Endometrial microvascular endothelial cells (primary cell): ENCODE measurements around the gene MANBA. TPM values are rescaled to one million over a fixed set of nuclear protein-coding genes. Genes with fewer than 3 reads are reported as not detected.

ENCODE experiments used
- in situ Hi-C: cut with HindIII; loops from 2 replicates; pipeline ENCODE4 v1.10.0; 2017; ENCODE audit warnings: low sequenced_read_pairs, low pct_unique_long_range_greater_than_20kb; ENCODE audit errors: inconsistent ontology term
- total RNA-seq: library from RNA; depleted of rRNA; stranded (reverse); fragments of >200 nt; gene quantifications from one replicate; pipeline ENCODE4 v1.2.3, GENCODE V29; 2015; ENCODE audit errors: inconsistent ontology term

Gene MANBA
- total RNA-seq, 1 donor from 2014 or later, result 7.0 TPM

DNA sequence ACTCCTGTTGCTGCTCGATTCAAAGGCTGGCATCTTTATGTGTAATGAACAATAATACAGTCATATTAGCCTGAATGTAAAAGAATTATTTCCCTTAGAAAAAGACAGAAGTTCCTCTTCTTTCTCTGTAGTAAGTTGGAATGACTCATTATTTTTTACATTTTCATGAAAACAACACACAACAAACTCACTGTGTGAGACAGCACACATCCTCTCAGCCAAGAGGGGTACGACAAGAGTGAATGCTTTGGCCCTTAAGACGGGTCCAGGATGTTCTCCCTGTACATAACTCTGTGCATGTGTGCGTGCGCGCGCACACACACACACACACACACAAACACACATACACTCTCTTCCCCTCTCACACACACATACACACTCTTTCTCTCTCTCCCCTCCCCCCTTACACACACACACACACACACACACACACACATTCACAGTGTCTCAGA, 72.8 kb downstream of the MANBA start:
- in situ Hi-C loops, result no loop called here

DNA sequence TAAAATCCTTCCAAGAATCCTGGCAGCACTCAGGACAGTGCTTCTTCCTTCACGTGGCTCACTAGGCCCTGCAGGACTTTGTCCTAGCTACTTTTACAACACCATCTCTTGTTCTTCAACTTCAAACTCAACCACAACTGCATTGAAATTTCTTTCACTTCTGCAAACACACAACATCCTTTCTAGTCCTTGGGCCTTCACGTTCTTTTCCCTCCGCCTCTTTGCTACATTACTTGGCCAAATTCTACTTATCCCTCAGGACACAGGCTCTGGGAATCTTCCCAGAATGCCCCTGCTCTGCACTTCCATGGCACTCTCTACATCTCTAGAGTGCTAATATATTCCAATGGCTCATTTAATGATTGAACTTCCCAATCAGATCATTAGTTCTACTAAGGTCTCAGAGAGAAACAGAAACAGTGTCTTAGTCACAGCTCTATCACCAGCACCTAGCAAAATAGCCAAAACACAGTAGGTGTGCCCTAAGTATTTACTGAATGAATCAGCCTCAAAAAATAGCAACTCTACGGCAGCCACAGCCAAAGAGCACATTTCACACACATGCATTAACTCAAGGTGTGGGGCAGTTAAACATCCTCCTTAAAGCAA, 73.3 kb downstream of the MANBA start:
- in situ Hi-C loops, result no loop called here

DNA sequence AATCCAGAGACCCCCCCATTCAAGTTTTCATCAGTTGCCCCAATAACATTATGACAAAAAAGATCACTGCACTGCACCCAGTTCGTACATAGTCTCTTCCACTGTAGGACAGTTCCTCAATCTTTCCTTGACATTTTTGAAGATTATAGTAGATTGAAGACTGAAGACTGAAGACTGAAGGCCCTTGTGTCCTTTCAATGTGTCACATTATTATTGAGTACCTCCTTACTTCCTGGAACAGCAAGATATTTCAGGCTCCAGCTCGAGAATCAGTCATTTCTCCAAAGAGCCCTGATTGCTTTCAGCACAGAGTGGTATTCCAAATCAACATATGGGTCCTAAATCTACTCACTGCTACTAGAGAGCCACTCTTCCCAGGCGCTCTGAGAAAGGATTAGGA, 75.0 kb downstream of the MANBA start:
- in situ Hi-C loops, result no loop called here

- in situ Hi-C loops, result no loop called here
Observed at GRCh38 chr4:102684610-102685052, 76.1 kb downstream of the MANBA start.

GRCh38 chr4:102683881-102684609, 76.7 kb downstream of the MANBA start:
- in situ Hi-C loops, result no loop called here

GRCh38 chr4:102678695-102679335, 82.0 kb downstream of the MANBA start:
- in situ Hi-C loops, result no loop called here

DNA sequence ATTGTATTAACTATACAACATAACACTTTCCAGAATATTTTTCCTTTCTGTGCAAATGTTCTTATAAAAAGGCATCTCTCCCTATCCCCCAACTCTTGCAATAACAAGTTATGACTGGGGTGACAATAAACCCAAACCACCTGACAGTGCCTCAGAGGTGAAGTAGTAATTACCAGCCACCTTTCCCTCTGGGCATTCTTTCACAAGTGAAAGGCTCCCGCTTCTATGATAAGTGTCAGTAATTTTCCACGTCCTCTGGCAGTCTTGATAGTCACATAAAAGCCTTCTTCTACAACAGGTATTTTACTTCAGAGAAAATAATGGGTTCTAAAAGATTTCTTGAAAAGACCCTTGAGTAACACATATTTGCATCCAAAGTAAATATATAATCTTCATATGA, 82.7 kb downstream of the MANBA start:
- in situ Hi-C loops, result no loop called here

DNA sequence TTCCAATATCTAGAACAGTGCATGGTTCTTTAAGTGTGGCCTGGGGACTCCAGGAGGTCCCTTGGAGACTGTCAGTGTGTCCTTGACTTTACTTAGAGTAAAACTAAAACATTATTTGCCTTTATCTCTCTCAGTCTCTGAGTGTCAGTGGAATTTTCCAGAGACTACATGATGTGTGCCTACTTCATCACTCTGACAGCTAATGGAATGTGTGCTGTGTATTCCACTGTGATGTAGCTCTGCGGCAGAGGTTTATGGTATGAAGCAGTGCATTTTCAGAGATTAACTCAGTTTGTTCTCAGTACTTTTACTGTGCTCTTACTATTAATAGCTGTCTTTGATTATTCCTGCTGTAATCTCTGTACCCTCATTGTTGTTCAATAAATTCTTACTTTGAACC, 85.6 kb downstream of the MANBA start:
- in situ Hi-C loops, result no loop called here

DNA sequence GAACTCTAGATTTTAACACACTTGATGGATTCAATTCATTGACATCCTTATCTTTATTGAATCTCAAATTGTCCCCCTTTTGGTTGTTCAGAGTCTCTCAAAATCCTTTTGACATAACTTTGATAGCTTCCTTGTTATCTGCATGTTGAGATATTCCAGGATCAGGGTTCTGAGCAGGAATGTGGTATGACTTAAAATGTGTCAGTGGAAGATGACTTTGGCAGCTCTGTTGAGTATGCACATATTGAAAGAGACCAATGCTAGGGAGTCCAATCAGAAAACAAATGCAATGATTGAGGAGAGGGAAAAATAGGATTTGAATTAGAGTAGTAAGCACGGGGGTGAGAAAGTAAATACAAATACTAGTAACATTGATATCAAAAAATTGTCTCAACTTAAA, 93.8 kb downstream of the MANBA start:
- in situ Hi-C loops, result no loop called here

GRCh38 chr4:102665527-102665926, 95.2 kb downstream of the MANBA start:
- in situ Hi-C loops, result no loop called here

DNA sequence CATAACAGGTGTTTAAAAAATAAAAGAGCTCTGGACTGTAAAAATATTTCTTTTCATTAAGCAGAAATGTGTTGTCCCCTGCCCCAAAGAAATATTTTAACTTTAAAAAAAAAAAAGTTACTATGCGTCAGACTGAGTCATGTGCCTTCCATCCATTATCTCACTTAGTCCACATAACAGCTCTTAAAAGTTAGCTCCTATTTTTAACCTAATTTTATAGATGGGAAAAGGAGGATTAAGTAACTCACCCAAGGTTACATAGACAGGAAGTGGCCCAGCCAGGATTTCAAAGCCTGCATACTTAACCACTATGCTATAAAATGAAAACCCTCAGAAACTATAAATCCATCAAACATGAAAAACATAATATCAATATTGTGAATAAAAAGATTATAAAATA, 97.7 kb downstream of the MANBA start:
- in situ Hi-C loops, result no loop called here

GRCh38 chr4:102657206-102657605, 103.6 kb downstream of the MANBA start:
- in situ Hi-C loops, result no loop called here

DNA sequence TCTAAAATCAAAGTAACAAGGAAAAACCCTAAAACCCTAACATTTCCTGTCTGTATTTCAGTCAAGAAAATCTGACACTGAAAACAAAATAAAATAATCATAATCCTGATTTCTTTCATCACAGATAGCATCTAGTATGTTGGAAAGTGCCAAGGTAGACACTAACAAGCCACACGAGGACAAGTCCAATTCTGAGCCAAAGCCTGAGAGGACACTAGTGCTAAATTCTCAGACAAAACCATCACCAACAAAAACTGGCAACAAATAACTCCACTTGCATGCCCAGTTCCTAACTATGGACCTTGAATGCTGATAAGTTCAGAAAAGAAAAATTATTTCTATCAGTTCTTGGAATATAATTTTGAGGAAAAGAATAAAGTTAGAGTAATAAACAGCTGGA, 113.7 kb downstream of the MANBA start:
- in situ Hi-C loops, result no loop called here

DNA sequence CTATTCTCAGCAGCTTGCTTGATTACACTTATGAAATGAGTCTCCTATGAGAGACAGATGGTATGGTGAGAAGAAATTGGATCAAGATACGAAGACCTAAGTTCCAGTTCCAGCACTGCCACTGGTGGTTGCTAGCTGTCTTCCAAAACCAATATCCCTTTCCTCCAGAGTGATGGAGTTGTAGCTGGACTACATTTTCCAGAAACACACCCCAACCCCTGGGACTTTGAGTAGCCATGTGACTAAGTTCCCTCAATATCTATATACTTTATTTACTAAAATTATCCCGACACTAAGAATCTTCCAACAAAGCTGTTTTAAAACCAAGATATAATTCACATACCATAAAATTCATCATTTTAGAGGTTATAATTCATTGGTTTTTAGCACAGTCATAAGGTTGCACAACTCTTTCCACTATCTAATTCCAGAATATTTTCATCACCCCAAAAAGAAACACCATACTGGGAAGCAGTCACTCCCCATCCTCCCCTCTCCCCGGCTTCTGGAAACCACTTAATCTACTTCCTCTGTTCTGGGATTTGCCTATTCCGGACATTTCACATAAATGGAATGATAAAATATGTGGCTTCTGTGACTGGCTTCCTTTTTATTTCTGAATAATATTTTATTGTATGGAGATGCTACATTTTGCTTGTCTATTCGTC, 118.0 kb downstream of the MANBA start:
- in situ Hi-C loops, result no loop called here

DNA sequence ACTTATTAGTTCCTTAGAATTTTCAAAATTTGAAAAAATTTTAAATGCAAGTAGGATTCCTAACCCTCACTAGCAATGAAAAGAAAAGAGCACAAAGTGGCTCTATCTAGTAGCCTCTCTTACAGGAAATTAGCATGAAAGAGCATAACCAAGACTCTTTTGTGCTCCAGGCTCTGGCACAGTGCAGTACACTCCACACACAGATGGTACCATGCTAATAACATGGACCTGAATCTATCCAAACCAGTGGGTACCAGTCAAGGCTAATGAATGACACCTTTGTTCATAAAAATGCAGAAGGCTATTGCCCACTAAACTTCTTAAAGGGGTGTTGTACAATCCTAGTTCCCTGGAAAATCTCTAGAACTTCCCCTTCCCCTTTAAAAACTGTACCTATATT, 119.0 kb downstream of the MANBA start:
- in situ Hi-C loops, result no loop called here

DNA sequence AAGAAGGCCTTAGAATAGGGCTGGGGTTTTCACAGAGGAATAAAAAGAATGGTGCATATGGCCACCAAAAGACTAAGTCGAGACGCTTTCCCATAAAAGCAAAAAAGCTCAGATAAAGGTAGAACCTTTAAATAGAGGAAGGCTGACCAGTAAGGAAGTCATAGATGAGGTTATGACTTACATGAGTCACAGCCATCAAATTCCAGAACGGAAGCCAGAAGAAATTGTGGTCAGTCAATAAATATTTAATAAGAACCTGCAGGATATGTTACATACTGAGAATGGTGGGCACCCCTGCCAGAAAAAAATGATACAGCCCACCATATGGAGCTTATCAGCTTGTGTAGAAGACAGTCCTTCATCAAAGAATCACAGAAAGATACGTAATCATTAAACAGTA, 120.1 kb downstream of the MANBA start:
- in situ Hi-C loops, result no loop called here

DNA sequence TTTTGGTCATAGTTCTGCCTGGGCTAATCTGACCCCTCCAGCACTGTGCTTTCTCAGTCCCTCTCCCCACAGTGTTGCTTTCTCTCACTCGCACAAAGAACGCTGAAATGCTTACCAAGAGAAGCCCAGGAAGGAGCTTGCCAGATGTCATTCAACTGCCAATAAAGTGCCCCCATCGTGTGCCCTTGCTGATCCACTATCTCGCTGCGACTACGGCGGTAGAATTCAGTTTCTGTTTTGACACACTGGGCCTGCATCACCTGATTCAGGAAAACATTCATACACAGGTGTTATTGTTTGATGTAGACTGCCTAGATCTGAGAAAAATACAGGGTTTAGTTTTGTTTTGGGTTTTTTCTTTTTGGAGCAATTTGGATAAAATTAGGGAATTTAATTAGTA, 121.2 kb downstream of the MANBA start:
- in situ Hi-C loops, result no loop called here

- in situ Hi-C loops, result no loop called here
Observed at GRCh38 chr4:102638621-102639020, 122.1 kb downstream of the MANBA start.

GRCh38 chr4:102637391-102637790, 123.4 kb downstream of the MANBA start:
- in situ Hi-C loops, result no loop called here

GRCh38 chr4:102633100-102633499, 127.7 kb downstream of the MANBA start:
- in situ Hi-C loops, result no loop called here
